ENCODE results near the gene WDR87.
"Not testable (repeated sequence)": the region's sequence is repeated elsewhere in the genome, so short reads cannot be mapped to it uniquely, and the experiment has no call there.

DNA sequence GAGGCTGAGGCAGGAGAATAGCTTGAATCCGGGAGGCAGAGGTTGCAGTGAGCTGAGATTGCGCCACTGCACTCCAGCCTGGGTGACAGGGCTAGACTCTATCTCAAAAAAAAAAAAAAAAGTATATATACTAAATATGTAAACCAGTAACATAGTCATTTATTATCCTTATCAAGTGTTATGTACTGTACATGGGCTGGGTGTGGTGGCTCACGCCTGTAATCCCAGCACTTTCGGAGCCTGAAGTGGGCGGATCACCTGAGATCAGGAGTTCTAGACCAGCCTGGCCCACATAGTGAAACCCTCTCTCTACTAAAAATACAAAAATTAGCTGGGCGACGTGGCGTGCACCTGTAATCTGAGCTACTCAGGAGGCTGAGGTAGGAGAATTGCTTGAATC, 18.2 kb upstream of the WDR87 start:
- TF ChIP-seq SRF (IDR thresholded peaks at IDR 0.05; ENCODE audit: low read depth, low read length), result not testable (repeated sequence)
- TF ChIP-seq, protein P1, sequence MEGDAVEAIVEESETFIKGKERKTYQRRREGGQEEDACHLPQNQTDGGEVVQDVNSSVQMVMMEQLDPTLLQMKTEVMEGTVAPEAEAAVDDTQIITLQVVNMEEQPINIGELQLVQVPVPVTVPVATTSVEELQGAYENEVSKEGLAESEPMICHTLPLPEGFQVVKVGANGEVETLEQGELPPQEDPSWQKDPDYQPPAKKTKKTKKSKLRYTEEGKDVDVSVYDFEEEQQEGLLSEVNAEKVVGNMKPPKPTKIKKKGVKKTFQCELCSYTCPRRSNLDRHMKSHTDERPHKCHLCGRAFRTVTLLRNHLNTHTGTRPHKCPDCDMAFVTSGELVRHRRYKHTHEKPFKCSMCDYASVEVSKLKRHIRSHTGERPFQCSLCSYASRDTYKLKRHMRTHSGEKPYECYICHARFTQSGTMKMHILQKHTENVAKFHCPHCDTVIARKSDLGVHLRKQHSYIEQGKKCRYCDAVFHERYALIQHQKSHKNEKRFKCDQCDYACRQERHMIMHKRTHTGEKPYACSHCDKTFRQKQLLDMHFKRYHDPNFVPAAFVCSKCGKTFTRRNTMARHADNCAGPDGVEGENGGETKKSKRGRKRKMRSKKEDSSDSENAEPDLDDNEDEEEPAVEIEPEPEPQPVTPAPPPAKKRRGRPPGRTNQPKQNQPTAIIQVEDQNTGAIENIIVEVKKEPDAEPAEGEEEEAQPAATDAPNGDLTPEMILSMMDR (IDR thresholded peaks at IDR 0.05; ENCODE audit: control extremely low read depth in 1 of 3, insufficient read depth in 1 of 3, low read depth in 1 of 3, low read length in 3 of 3), result not testable (repeated sequence)

Data from H1 (cell line).